GM18499 (cell line): Measurements from ENCODE around the gene PEMT.
"Not testable (repeated sequence)": the region's sequence is repeated elsewhere in the genome, so short reads cannot be mapped to it uniquely, and the experiment has no call there.

Experiments
- ATAC-seq: cut with Tn5 transposase; IDR thresholded peaks from one replicate; pipeline ENCODE4 v1.9.1; 2021; ENCODE audit warnings: moderate number of reproducible peaks; ENCODE audit not compliant: insufficient read depth, unreplicated experiment

Gene PEMT

DNA sequence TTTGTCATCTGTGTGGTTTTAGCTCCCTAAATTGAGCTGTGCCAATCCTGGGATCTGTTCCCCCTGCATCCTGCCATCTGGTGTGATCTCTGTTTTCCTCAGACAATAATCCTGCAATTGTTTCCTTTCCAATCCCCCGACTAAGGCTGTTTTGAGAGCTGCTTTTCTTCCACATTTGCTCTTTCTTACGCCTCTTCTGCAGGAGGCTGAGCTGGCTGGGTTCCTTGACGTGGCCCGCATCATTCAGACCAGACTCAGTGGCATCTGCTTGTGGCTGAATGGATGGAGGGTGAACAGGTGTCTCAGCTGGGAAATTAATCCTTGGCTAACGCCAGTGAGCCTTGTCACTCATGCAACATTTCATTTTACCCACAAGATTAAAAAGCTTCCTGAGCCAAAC is 124.5 kb downstream of the PEMT start:
- no peak for ATAC-seq

- ATAC-seq: no peak
Observed at GRCh38 chr17:17466511-17466910, 125.0 kb downstream of the PEMT start.

DNA sequence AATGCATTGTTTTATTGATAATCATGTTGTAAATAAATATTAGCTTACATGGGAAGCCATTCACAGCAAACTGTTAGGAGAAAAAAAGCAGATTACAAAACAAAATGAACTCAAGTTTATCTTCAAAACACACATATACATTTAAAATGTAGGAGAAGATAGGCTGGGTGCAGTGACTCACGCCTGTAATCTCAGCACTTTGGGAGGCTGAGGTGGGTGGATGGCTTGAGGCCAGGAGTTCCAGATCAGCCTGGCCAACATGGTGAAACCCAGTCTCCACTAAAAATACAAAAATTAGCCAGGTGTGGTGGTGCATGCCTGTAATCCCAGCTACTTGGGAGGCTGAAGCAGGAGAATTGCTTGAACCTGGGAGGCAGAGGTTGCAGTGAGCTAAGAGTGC is 125.6 kb downstream of the PEMT start:
- not testable (repeated sequence) for ATAC-seq

DNA sequence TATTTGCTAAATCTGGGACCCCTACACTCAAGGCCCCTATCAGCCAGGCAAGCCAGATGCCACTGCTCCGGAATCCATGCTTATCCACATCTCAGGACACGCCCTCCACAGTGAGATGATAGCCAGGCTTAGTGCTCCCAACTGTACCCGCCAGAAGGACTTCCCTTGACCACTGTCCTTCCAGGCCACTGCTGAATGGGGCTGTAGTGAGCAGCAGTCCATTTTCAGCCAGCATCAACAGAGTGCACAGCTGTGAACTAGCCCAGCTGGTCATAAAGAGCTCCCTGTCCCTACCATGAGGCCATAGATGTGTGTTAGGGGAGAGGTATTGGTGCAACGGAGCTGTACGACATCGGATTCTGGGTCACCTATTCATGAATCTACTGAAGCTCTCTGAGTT is 127.7 kb downstream of the PEMT start:
- no peak for ATAC-seq

GRCh38 chr17:17462048-17462824 is 129.3 kb downstream of the PEMT start:
- ATAC-seq: no peak

GRCh38 chr17:17460038-17460437 is 131.5 kb downstream of the PEMT start:
- ATAC-seq: no peak

DNA sequence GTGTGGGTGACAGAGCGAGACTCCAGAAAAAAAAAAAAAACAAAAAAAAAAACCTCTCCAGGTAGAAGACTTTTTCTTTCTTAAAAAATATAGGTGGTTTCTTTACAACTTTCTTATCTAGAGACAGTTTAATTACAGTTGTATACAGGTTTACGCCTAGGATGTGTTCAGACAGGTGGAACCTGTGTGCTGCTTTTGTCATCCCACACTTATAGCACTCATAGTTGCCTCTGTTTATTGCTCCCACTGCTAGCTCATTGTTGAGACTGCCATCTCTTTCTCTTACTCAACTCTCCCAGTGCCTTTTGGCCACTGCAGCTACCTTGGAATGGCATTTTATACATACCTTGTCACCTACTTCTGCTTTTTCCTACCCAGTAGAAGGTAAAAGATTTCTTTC is 133.8 kb downstream of the PEMT start:
- ATAC-seq: no peak

- ATAC-seq: no peak
Observed at GRCh38 chr17:17456251-17456650, 135.3 kb downstream of the PEMT start.
